Measurements from ENCODE around the gene SIX3.

- TF ChIP-seq CTCF (conservative IDR thresholded peaks at IDR 0.05; ENCODE audit: low read depth in 2 of 2) (no peak), EZH2phosphoT487 (IDR thresholded peaks at IDR 0.05; ENCODE audit: unreplicated experiment) (no peak), POLR2AphosphoS5 (IDR thresholded peaks at IDR 0.05; ENCODE audit: low read depth) (no peak), ZNF114 (CRISPR knock-in tag; IDR thresholded peaks at IDR 0.05) (no peak), ZNF462 (CRISPR knock-in tag; IDR thresholded peaks at IDR 0.05) (no peak), EZH2 (IDR thresholded peaks at IDR 0.05; ENCODE audit: low read depth, unreplicated experiment) (no peak), NANOG (IDR thresholded peaks at IDR 0.05; ENCODE audit: borderline replicate concordance) (no peak), CREB1 (CRISPR knock-in tag; IDR thresholded peaks at IDR 0.05; ENCODE audit: low read depth) (no peak), REST (IDR thresholded peaks at IDR 0.05; ENCODE audit: unreplicated experiment) (no peak), JUNB (IDR thresholded peaks at IDR 0.05; ENCODE audit: unreplicated experiment) (no peak), STAT1 (IDR thresholded peaks at IDR 0.05; ENCODE audit: unreplicated experiment) (no peak), ZNF331 (CRISPR knock-in tag; IDR thresholded peaks at IDR 0.05; ENCODE audit: low read depth) (no peak), ETS1 (IDR thresholded peaks at IDR 0.05) (no peak)
These were observed 38.1 kb downstream of the SIX3 start for GRCh38 chr2:44979581-44979980.

Data from GM23338 (cell line).